Measurements from ENCODE around the gene WDR88.

GRCh38 chr19:33163481-33163880 is 31.6 kb downstream of the WDR88 start:
- TF ChIP-seq CTCF (IDR thresholded peaks at IDR 0.05) (no peak), POLR2A (IDR thresholded peaks at IDR 0.05) (no peak)
